GM19328 (cell line): Measurements from ENCODE around the gene NKX2-2.
A peak's percentile ranks its signal among the peaks of the same experiment; 100 is the strongest.
"Not testable (repeated sequence)": the region's sequence is repeated elsewhere in the genome, so short reads cannot be mapped to it uniquely, and the experiment has no call there.

ENCODE experiments used
- ATAC-seq: cut with Tn5 transposase; IDR thresholded peaks from one replicate; pipeline ENCODE4 v1.9.1; 2021; ENCODE audit warnings: mild to moderate bottlenecking, moderate library complexity; ENCODE audit not compliant: unreplicated experiment

NKX2-2 gene

GRCh38 chr20:21509597-21510371, 4.1 kb downstream of the NKX2-2 start:
- no peak for ATAC-seq

GRCh38 chr20:21509079-21509596, 4.7 kb downstream of the NKX2-2 start:
- ATAC-seq = no peak

GRCh38 chr20:21508230-21509078, 5.4 kb downstream of the NKX2-2 start:
- ATAC-seq = no peak

- ATAC-seq = no peak
Measured at GRCh38 chr20:21507400-21508229, 6.2 kb downstream of the NKX2-2 start.

GRCh38 chr20:21505810-21506530, 7.9 kb downstream of the NKX2-2 start:
- ATAC-seq = no peak

GRCh38 chr20:21505161-21505809, 8.6 kb downstream of the NKX2-2 start:
- peak; percentile 38 for ATAC-seq

GRCh38 chr20:21504323-21504722, 9.5 kb downstream of the NKX2-2 start:
- no peak for ATAC-seq

GRCh38 chr20:21503345-21503744, 10.5 kb downstream of the NKX2-2 start:
- peak; percentile 92 for ATAC-seq

- ATAC-seq = no peak
Measured at GRCh38 chr20:21501184-21501583, 12.7 kb downstream of the NKX2-2 start.

GRCh38 chr20:21500599-21500998, 13.3 kb downstream of the NKX2-2 start:
- no peak for ATAC-seq

- no peak for ATAC-seq
Measured at GRCh38 chr20:21499641-21500040, 14.2 kb downstream of the NKX2-2 start.

- ATAC-seq = no peak
Measured at GRCh38 chr20:21498635-21499034, 15.2 kb downstream of the NKX2-2 start.

- no peak for ATAC-seq
Measured at GRCh38 chr20:21498195-21498594, 15.7 kb downstream of the NKX2-2 start.

- ATAC-seq = no peak
Measured at GRCh38 chr20:21496452-21496851, 17.4 kb downstream of the NKX2-2 start.

GRCh38 chr20:21493049-21493448, 20.8 kb downstream of the NKX2-2 start:
- ATAC-seq = no peak

GRCh38 chr20:21490105-21490504, 23.8 kb downstream of the NKX2-2 start:
- no peak for ATAC-seq

- not testable (repeated sequence) for ATAC-seq
Measured at GRCh38 chr20:21480144-21480543, 33.7 kb downstream of the NKX2-2 start.

GRCh38 chr20:21465799-21466198, 48.1 kb downstream of the NKX2-2 start:
- ATAC-seq = no peak

- ATAC-seq = no peak
Measured at GRCh38 chr20:21464916-21465315, 48.9 kb downstream of the NKX2-2 start.
